Measurements from ENCODE around the gene CYP4B1.

Gene CYP4B1

GRCh38 chr1:46793126-46793525 lies 5.7 kb upstream of the CYP4B1 start:
- TF ChIP-seq CTCF (conservative IDR thresholded peaks at IDR 0.05; ENCODE audit: low read depth, low read length) = no peak
- no peak overlapping the region for H3K4me3 ChIP-seq (ENCODE audit: low read depth, low read length)
- DNase-seq (ENCODE audit: low read depth) = no peak

- TF ChIP-seq CTCF (conservative IDR thresholded peaks at IDR 0.05; ENCODE audit: low read depth, low read length) = no peak
- no peak for DNase-seq (ENCODE audit: low read depth)
These were observed 963 bp upstream of the CYP4B1 start for GRCh38 chr1:46797696-46798470.

GRCh38 chr1:46800742-46801141 lies 1.9 kb downstream of the CYP4B1 start:
- no peak overlapping the region for H3K4me3 ChIP-seq (ENCODE audit: low read depth, low read length)
- no peak for TF ChIP-seq CTCF (conservative IDR thresholded peaks at IDR 0.05; ENCODE audit: low read depth, low read length)
- DNase-seq (ENCODE audit: low read depth) = no peak

More at GRCh38 chr1:46797696-46798470, 963 bp upstream of the CYP4B1 start:
- no peak overlapping the region for H3K4me3 ChIP-seq (ENCODE audit: low read depth, low read length)

GRCh38 chr1:46801323-46802055 lies 2.6 kb downstream of the CYP4B1 start:
- no peak for DNase-seq (ENCODE audit: low read depth)
- H3K4me3 ChIP-seq (ENCODE audit: low read depth, low read length) = no peak overlapping the region
- no peak for TF ChIP-seq CTCF (conservative IDR thresholded peaks at IDR 0.05; ENCODE audit: low read depth, low read length)

GRCh38 chr1:46802081-46802480 lies 3.2 kb downstream of the CYP4B1 start:
- H3K4me3 ChIP-seq (ENCODE audit: low read depth, low read length) = no peak overlapping the region
- DNase-seq (ENCODE audit: low read depth) = no peak
- no peak for TF ChIP-seq CTCF (conservative IDR thresholded peaks at IDR 0.05; ENCODE audit: low read depth, low read length)

- no peak for TF ChIP-seq CTCF (conservative IDR thresholded peaks at IDR 0.05; ENCODE audit: low read depth, low read length)
- DNase-seq (ENCODE audit: low read depth) = no peak
- no peak overlapping the region for H3K4me3 ChIP-seq (ENCODE audit: low read depth, low read length)
These were observed 4.2 kb downstream of the CYP4B1 start for GRCh38 chr1:46802901-46803574.

Data from choroid plexus epithelial cell (primary cell).